Muscle of leg (tissue), 11 donors: ENCODE data around the gene CAPN10. TPM values are rescaled to one million over a fixed set of nuclear protein-coding genes. Genes with fewer than 3 reads are reported as not detected.

Experiments
- DNase-seq: peaks from one replicate; pipeline ENCODE4 v3.0.0; 2013
- H3K27ac ChIP-seq: one replicate; pipeline ENCODE4 v1.5.1; 2013; ENCODE audit warnings: mild to moderate bottlenecking, low read length, control low read depth
- H3K27me3 ChIP-seq: one replicate; pipeline ENCODE4 v1.6.1; 2013; ENCODE audit warnings: low read length; ENCODE audit not compliant: control insufficient read depth, insufficient read depth
- H3K36me3 ChIP-seq: one replicate; pipeline ENCODE4 v1.6.1; 2013; ENCODE audit warnings: low read length; ENCODE audit not compliant: control insufficient read depth, insufficient read depth
- H3K4me1 ChIP-seq: one replicate; pipeline ENCODE4 v1.6.1; 2013; ENCODE audit warnings: low read length; ENCODE audit not compliant: control insufficient read depth, insufficient read depth
- H3K4me3 ChIP-seq: one replicate; pipeline ENCODE4 v1.5.1; 2013; ENCODE audit warnings: low read length, control low read depth
- H3K9me3 ChIP-seq: replicated peaks from 2 replicates; pipeline ENCODE4 v1.6.1; 2013; ENCODE audit warnings: low read depth, low read length; ENCODE audit not compliant: control insufficient read depth
- WGBS: methylation state at CpG from one replicate; pipeline ENCODE4 v1.1.5; 2013; ENCODE audit warnings: missing lambda C conversion rate; ENCODE audit not compliant: insufficient coverage; 5-methylcytosine and 5-hydroxymethylcytosine counted together
- polyA plus RNA-seq, 8 donors: library from polyadenylated mRNA; unstranded; fragments of 120-200 nt; gene quantifications; one replicate each; pipeline versions ENCODE4 v1.2.1 to v1.2.3, GENCODE V29; 2013; ENCODE audit warnings: inconsistent platforms in 1 of 8, low replicate concordance in 1 of 8; ENCODE audit not compliant: insufficient read length in 8 of 8, insufficient read depth in 1 of 8
- total RNA-seq: library from RNA; stranded (reverse); fragments of 120-200 nt; gene quantifications from one replicate; pipeline ENCODE4 v1.2.4, GENCODE V29; 2013

CAPN10 gene
- total and polyA plus RNA-seq, 9 donors = 14.2 to 23.6 (median 17.1) TPM

DNA sequence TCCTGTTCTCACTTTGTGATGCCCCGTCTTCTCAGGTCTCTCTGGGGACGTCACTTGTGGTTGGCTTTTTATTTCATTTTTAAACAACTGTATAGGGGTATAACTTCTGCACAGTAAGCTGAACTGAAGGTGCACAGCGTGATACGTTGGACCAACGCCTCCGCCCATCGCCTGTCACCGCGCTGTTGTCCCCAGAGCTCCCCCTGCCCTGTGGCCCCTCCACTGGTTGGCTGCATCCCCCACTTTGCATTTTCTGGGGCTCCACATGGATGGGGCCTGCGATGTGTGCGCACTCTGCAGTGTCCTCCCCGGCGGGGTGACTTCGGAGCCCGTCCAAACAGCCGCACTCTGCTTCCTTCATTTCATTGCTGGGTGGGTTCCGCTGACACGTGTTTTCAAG lies 53.0 kb downstream of the CAPN10 start:
- H3K36me3 ChIP-seq = no peaks in the 10 kb centered on the region
- peaks cover 16% of the 10 kb centered on the region for H3K4me1 ChIP-seq
- peaks cover 17% of the 10 kb centered on the region for H3K27me3 ChIP-seq
- 84% methylated on average over 16 of the region's 18 CpGs for WGBS
- H3K4me3 ChIP-seq = no peak overlapping the region
- no peak for DNase-seq
- no peaks in the 10 kb centered on the region for H3K9me3 ChIP-seq
- H3K27ac ChIP-seq = no peak overlapping the region

DNA sequence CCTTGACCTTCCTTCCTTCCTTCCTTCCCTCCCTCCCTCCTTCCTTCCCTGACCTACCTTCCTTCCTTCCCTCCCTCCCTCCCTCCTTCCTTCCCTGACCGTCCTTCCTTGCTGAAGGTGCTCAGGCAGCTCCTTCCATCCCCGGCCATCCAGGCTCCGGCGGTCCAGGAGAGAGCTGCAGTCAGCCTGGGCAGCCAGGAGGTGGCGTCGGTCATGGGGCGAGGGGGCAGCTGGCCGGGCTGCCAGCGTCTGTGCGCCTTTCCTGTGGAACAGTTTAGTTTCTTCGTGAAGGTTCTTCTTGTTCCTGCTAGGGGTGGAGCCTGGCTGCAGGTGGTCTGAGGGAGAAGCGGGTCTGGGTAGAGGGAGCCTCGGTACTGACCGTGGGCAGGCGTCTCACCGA lies 54.4 kb downstream of the CAPN10 start:
- 19% methylated on average over 9 of the region's 16 CpGs for WGBS
- Histone ChIP-seq H3K4me1 (peaks cover 16% of the 10 kb centered on the region), H3K9me3 (no peaks in the 10 kb centered on the region), H3K27ac (no peak overlapping the region), H3K36me3 (no peaks in the 10 kb centered on the region), H3K4me3 (no peak overlapping the region), H3K27me3 (peaks cover 25% of the 10 kb centered on the region)
- no peak for DNase-seq

DNA sequence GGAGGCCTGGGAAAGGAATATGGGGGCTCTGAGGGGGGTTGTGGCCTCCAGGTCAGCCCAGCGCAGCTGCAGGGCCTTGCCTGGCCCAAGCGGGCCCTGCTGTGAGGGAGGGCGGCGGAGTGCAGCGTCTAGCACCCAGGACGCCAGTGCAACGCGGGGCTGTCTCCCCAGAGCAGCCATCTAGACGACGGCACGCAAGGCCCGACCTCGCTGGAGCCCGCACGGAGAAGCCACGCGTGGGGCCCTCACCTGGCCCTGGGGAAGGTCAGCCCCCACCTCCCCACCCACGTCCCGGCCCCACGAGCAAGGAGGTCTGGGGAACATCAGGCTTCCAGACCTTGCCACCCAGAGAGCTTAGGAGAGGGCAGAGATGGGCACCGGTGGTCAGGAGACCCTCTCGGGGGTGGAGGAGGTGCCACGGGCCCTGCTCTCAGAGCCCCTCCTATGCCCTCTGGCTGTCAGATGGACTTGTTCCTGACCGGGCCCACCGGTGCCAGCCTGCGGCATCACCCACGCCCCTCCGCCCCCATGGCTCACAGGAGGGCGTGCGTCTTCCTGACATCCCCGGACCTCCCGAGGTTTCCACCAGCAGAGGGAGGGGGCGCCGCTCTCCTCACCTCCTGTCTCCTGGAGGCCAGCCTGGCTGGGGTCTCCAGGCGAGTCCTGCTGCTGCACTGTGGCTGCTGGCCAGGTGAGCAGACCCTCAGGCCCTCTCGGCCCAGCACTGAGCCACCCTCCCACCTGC lies 55.7 kb downstream of the CAPN10 start:
- no peak for DNase-seq
- 81% methylated on average over 21 of the region's 36 CpGs for WGBS
- no peaks in the 10 kb centered on the region for H3K9me3 ChIP-seq
- H3K4me1 ChIP-seq = peaks cover 16% of the 10 kb centered on the region
- H3K27ac ChIP-seq = no peak overlapping the region
- peaks cover 37% of the 10 kb centered on the region for H3K27me3 ChIP-seq
- no peaks in the 10 kb centered on the region for H3K36me3 ChIP-seq
- no peak overlapping the region for H3K4me3 ChIP-seq

DNA sequence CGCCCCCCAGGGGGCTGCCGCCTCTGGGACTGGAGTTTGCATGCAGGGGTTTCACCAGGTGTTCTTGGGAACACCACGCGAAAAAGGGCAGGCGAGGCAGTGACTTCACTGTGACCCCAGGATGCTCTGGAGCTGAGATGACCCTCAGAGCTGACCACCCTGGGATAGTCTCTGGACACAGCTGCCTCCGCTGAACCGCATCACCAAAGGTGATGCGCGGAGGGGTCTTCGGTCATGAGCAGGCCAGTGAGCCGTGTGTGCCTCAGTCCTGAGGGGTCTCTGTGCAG lies 56.2 kb downstream of the CAPN10 start:
- Histone ChIP-seq H3K27me3 (peaks cover 42% of the 10 kb centered on the region), H3K27ac (no peak overlapping the region), H3K9me3 (no peaks in the 10 kb centered on the region), H3K36me3 (no peaks in the 10 kb centered on the region), H3K4me3 (no peak overlapping the region), H3K4me1 (peaks cover 13% of the 10 kb centered on the region)
- 83% methylated on average over 11 of the region's 11 CpGs for WGBS
- DNase-seq = no peak

DNA sequence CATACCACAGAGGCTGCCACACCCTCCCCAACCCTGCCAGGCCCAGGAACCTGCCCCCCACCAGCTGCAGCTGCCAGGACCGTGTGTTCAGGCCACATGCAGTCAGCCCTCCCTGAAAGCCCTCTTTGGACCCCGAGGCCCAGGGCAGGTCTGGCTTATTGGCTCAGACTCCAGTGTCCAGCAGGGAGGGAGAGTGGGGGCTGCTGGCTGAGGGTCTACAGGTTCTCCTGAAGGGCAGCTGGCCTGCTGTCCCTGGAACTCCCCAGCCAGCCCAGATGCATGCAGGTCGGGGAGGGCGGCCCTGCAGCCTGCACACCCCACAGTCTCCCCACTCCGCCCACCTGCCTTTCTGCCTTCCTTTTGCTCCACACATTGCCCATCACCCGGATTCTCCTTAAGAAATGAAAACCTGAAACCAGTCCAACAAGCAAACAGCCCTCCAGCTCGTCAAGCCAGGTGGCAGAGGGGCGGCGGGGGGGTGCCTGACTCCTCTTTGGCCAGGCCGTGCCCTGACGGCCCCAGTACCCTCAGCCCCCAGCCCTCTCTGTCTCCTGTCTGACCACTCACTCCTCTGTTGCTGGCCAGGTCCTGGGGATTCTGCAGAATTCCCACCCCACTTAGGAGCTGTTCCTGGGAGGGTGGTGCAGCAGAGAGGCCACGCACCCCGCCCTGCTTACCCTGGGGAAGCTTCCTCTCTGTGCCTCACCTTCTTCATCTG lies 56.7 kb downstream of the CAPN10 start:
- no peak overlapping the region for H3K4me3 ChIP-seq
- H3K9me3 ChIP-seq = no peaks in the 10 kb centered on the region
- peaks cover 42% of the 10 kb centered on the region for H3K27me3 ChIP-seq
- WGBS = 65% methylated on average over 10 of the region's 13 CpGs
- no peaks in the 10 kb centered on the region for H3K36me3 ChIP-seq
- peaks cover 9% of the 10 kb centered on the region for H3K4me1 ChIP-seq
- no peak for DNase-seq
- no peak overlapping the region for H3K27ac ChIP-seq

DNA sequence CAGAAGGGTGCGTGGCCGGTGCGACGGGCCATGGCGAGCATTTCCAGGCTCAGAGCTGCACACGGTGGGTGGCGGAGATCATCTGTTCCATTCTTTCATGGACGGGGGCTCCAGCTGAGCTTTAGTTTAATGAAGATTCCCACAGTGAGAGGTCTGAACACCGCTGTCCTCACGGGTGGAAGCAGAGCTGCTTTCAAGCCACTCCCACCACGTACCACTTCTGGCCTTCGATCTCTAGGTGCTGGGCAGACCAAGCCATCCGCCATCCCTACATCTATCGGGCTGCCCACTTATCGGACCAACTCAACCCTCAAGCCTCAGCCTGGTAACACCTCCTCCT lies 57.2 kb downstream of the CAPN10 start:
- Histone ChIP-seq H3K9me3 (no peaks in the 10 kb centered on the region), H3K27ac (no peak overlapping the region), H3K4me3 (no peak overlapping the region), H3K36me3 (no peaks in the 10 kb centered on the region), H3K27me3 (peaks cover 43% of the 10 kb centered on the region), H3K4me1 (peaks cover 8% of the 10 kb centered on the region)
- no peak for DNase-seq
- 76% methylated on average over 15 of the region's 15 CpGs for WGBS

DNA sequence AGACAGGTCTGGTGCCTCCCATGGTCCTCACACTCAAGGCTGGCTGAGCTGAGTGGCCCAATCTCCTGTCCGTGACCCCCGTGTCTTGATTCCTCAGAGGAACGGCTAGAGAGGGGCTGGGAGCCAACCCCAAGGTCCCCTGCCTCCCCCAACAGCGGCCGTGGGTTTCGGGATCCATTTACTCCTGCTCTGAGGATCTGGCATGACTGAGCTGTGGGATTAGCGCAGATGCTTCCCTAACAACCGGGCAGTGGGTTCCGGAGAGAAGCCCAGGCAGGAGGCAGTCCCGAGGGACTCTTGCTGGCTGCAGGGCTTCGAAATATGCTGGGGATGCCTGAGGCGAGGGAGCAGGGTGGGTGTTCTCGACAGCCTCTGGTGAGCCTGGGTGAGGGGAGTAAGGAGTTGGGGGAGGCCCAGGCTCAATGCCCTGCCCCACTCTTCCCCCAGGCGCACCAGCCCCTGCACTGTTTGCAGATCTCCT lies 57.7 kb downstream of the CAPN10 start:
- Histone ChIP-seq H3K4me1 (peaks cover 8% of the 10 kb centered on the region), H3K36me3 (no peaks in the 10 kb centered on the region), H3K27ac (no peak overlapping the region), H3K4me3 (no peak overlapping the region), H3K27me3 (peaks cover 46% of the 10 kb centered on the region), H3K9me3 (no peaks in the 10 kb centered on the region)
- DNase-seq = no peak
- 45% methylated on average over 8 of the region's 14 CpGs for WGBS

DNA sequence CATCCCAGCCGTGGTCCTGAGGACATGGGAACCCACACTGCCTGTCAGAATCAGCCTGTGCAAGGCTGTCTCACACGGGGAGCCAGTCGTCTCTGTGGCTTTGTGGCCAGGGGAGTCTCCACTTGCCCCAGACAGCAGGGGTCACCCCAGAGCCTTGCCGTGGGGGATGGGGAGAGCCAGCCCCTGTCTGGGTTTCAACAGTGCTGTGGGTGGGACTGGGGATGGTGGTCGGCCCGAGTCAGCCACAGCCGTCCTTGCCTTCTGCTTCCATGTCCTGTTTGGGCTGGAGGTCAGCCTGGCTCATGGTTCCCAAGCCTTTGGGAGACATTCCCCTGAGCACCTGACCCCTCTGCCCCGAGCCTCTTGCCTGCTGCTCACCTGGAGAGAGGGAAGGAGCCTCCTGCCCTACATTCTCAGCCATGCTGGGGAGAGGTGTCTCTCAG lies 58.3 kb downstream of the CAPN10 start:
- no peaks in the 10 kb centered on the region for H3K9me3 ChIP-seq
- no peak for DNase-seq
- no peak overlapping the region for H3K4me3 ChIP-seq
- WGBS = 76% methylated on average over 6 of the region's 8 CpGs
- H3K36me3 ChIP-seq = no peaks in the 10 kb centered on the region
- peaks cover 48% of the 10 kb centered on the region for H3K27me3 ChIP-seq
- no peak overlapping the region for H3K27ac ChIP-seq
- peaks cover 8% of the 10 kb centered on the region for H3K4me1 ChIP-seq

DNA sequence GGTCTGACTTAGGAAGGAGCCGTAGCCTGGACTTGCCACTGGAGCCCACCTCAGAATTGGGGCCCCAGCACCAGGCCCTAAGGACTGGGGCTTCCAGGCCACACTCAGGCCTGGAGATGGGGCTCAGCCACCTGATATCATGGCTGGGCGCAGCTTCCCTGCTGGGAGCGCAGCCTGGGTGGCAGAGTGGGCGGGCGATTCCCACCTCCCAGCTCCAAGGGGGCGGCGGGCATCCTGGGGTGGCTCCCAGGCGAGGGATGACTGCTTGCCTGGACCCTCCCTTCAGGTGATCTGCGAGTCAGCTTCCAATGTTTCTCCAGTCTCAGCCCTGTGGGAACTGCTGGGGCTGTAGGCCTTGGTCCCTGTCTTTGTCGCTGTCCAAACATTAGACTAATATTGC lies 58.8 kb downstream of the CAPN10 start:
- Histone ChIP-seq H3K4me3 (no peak overlapping the region), H3K4me1 (peaks cover 8% of the 10 kb centered on the region), H3K36me3 (no peaks in the 10 kb centered on the region), H3K27ac (no peak overlapping the region), H3K27me3 (peaks cover 51% of the 10 kb centered on the region), H3K9me3 (no peaks in the 10 kb centered on the region)
- WGBS = 80% methylated on average over 9 of the region's 10 CpGs
- DNase-seq = no peak

DNA sequence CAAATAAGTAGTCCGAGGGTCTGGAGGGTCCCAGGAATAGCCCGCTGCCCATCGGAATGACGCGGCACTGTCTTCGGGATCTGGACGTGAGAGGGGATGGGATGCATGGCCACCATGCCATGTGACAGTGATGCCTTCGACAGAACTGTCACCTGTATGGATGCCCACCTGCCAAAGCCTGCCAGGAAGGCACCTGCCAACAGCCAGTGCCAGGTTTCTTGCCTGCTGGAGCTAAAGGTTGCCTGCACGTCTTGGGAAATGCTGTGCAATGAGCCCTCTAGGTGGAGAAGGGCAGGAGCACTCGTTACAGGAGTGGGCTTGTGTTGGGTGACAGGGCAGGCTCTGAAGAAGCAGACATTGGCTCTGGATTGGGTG lies 59.3 kb downstream of the CAPN10 start:
- WGBS = 88% methylated on average over 10 of the region's 10 CpGs
- H3K27ac ChIP-seq = no peak overlapping the region
- H3K4me3 ChIP-seq = no peak overlapping the region
- H3K4me1 ChIP-seq = peaks cover 8% of the 10 kb centered on the region
- no peaks in the 10 kb centered on the region for H3K9me3 ChIP-seq
- DNase-seq = no peak
- peaks cover 54% of the 10 kb centered on the region for H3K27me3 ChIP-seq
- H3K36me3 ChIP-seq = no peaks in the 10 kb centered on the region
